GM12892 (cell line): ENCODE data around the gene SARS1.

Experiments used
- POLR2AphosphoS5 ChIP-seq: IDR thresholded peaks from 2 replicates; pipeline ENCODE4 v1.6.1; 2011; ENCODE audit warnings: low read depth, low read length, control low read depth
- TAF1 ChIP-seq: IDR thresholded peaks from 2 replicates; pipeline ENCODE4 v1.6.1; 2011; ENCODE audit warnings: low read depth, mild to moderate bottlenecking, control low read depth, low read length, borderline replicate concordance

- TF ChIP-seq POLR2AphosphoS5 (no peak), TAF1 (no peak)
These were observed 26.7 kb downstream of the SARS1 start for GRCh38 chr1:109240158-109241152.
